GM23248 (cell line): Measurements from ENCODE around the gene RFT1. TPM values are rescaled to one million over a fixed set of nuclear protein-coding genes. Genes with fewer than 3 reads are reported as not detected.

Experiments used
- DNase-seq: peaks from one replicate; pipeline ENCODE4 v3.0.0-alpha.2; 2015
- H2AFZ ChIP-seq: fragments of 200-600 bp; sonication (generic); 2 replicates; pipeline ENCODE4 v1.6.1; 2016; ENCODE audit warnings: antibody characterized with exemption
- H3F3A ChIP-seq: fragments of 200-600 bp; sonication (generic); 2 replicates; pipeline ENCODE4 v1.6.1; 2016; ENCODE audit warnings: mild to moderate bottlenecking, antibody characterized with exemption, mixed run types; ENCODE audit not compliant: insufficient read depth
- H3K27ac ChIP-seq: fragments of 200-600 bp; sonication (generic); 2 replicates; pipeline ENCODE4 v1.5.1; 2016; ENCODE audit warnings: mild to moderate bottlenecking
- H3K27me3 ChIP-seq: fragments of 200-600 bp; sonication (generic); replicated peaks from 2 replicates; pipeline ENCODE4 v1.6.1; 2016; ENCODE audit warnings: mild to moderate bottlenecking; ENCODE audit not compliant: insufficient read depth
- H3K36me3 ChIP-seq: fragments of 200-600 bp; sonication (generic); 2 replicates; pipeline ENCODE4 v1.6.1; 2016; ENCODE audit warnings: low read depth, mild to moderate bottlenecking
- H3K4me1 ChIP-seq: fragments of 200-600 bp; sonication (generic); 2 replicates; pipeline ENCODE4 v1.6.1; 2016; ENCODE audit warnings: mild to moderate bottlenecking; ENCODE audit not compliant: insufficient read depth
- H3K4me2 ChIP-seq: fragments of 200-600 bp; sonication (generic); one replicate; pipeline ENCODE4 v1.6.1; 2016; ENCODE audit warnings: mild to moderate bottlenecking; ENCODE audit not compliant: unreplicated experiment
- H3K4me3 ChIP-seq: fragments of 200-600 bp; sonication (generic); 2 replicates; pipeline ENCODE4 v1.5.1; 2016; ENCODE audit warnings: mild to moderate bottlenecking
- H3K79me2 ChIP-seq: fragments of 200-600 bp; sonication (generic); 2 replicates; pipeline ENCODE4 v1.6.1; 2016; ENCODE audit warnings: mild to moderate bottlenecking; ENCODE audit not compliant: insufficient read depth
- H3K9ac ChIP-seq: fragments of 200-600 bp; sonication (generic); 2 replicates; pipeline ENCODE4 v1.6.1; 2016; ENCODE audit warnings: mild to moderate bottlenecking
- H3K9me2 ChIP-seq: fragments of 200-600 bp; sonication (generic); 2 replicates; pipeline ENCODE4 v1.6.1; 2016; ENCODE audit warnings: mixed run types, mild to moderate bottlenecking, moderate library complexity; ENCODE audit not compliant: insufficient read depth
- H3K9me3 ChIP-seq: fragments of 200-600 bp; sonication (generic); one replicate; pipeline ENCODE4 v1.6.1; 2017; ENCODE audit warnings: low read depth
- H4K20me1 ChIP-seq: fragments of 200-600 bp; sonication (generic); 2 replicates; pipeline ENCODE4 v1.6.0; 2016; ENCODE audit not compliant: insufficient read depth
- EZH2 ChIP-seq: fragments of 200-600 bp; sonication (generic); IDR thresholded peaks from 2 replicates; pipeline ENCODE4 v1.6.1; 2018; ENCODE audit warnings: antibody characterized with exemption, mild to moderate bottlenecking; ENCODE audit not compliant: insufficient read depth, poor library complexity, severe bottlenecking
- EZH2phosphoT487 ChIP-seq: fragments of 200-600 bp; sonication (generic); IDR thresholded peaks from 2 replicates; pipeline ENCODE4 v1.6.1; 2018; ENCODE audit warnings: antibody characterized with exemption, moderate library complexity, mild to moderate bottlenecking, low read depth; ENCODE audit not compliant: insufficient read depth
- WGBS, 2 experiments: methylation state at CpG; one replicate each; pipeline ENCODE4 v1.1.6; 2015 to 2017; ENCODE audit warnings: low lambda C conversion rate in 2 of 2, low coverage in 1 of 2; ENCODE audit errors: missing lambda C conversion rate in 2 of 2; 5-methylcytosine and 5-hydroxymethylcytosine counted together
- in situ Hi-C: fragments of 300-500 bp; cut with MboI; formaldehyde crosslinking; loops from 2 replicates; pipeline ENCODE4 v1.15.0; 2020
- polyA plus RNA-seq: library from polyadenylated mRNA; unstranded; fragments of >200 nt; fragmentation: Nextera tagmentation; extraction: Ambion mirVana; gene quantifications from 2 replicates; pipeline ENCODE4 v1.2.1, GENCODE V29; 2016
- total RNA-seq: library from RNA; depleted of rRNA; stranded (reverse); fragments of >200 nt; shearing (Covaris generic); gene quantifications from 2 replicates; pipeline ENCODE4 v1.2.3, GENCODE V29; 2014; rRNA removed

The RFT1 gene
- total and polyA plus RNA-seq, 2 experiments from 2014 or later: 35.0 to 35.7 TPM

- Histone ChIP-seq H2AFZ (no peak overlapping the region), H3K4me3 (no peak overlapping the region), H3K79me2 (0 out of 2 replicates have a peak, but pooled peaks cover 4% of the 10 kb centered on the region), H3K27ac (no peak overlapping the region), H3K4me2 (no peak overlapping the region), H3K36me3 (no peaks in the 10 kb centered on the region), H3K4me1 (peaks cover 12% of the 10 kb centered on the region), H3K9me3 (no peaks in the 10 kb centered on the region), H4K20me1 (0 out of 2 replicates have a peak, but pooled peaks cover 3% of the 10 kb centered on the region), H3F3A (peaks cover 8% of the 10 kb centered on the region), H3K9me2 (no peaks in the 10 kb centered on the region), H3K9ac (no peak overlapping the region), H3K27me3 (no peaks in the 10 kb centered on the region)
- no peak for DNase-seq
- 76 to 81% methylated on average over 5 of the region's 5 CpGs for WGBS, 2 experiments
- TF ChIP-seq EZH2 (no peak), EZH2phosphoT487 (no peak)
- in situ Hi-C loops: no loop called here
These were observed 91.4 kb downstream of the RFT1 start for GRCh38 chr3:53038679-53039375.

Other genes starting within 250 kb of the RFT1 start
- gene STIMATE, start 232.9 kb downstream of the RFT1 start, total RNA-seq: 10.3 and 11.5 TPM in 2 replicates
- gene STIMATE, start 232.9 kb downstream of the RFT1 start, polyA plus RNA-seq: 9.2 and 9.3 TPM in 2 replicates
- gene SFMBT1, start 84.4 kb downstream of the RFT1 start, total RNA-seq: 2.6 and 3.0 TPM in 2 replicates
- gene SFMBT1, start 84.4 kb downstream of the RFT1 start, polyA plus RNA-seq: 2.2 and 2.3 TPM in 2 replicates
- gene PRKCD, start 30.8 kb upstream of the RFT1 start, total RNA-seq: 1.8 and 2.5 TPM in 2 replicates
- 9.2 and 9.6 TPM in 2 replicates for gene PRKCD, start 30.8 kb upstream of the RFT1 start, polyA plus RNA-seq
- gene TKT, start 125.6 kb upstream of the RFT1 start, total RNA-seq: 239 and 256 TPM in 2 replicates
- gene TKT, start 125.6 kb upstream of the RFT1 start, polyA plus RNA-seq: 129 and 134 TPM in 2 replicates
- 10.6 and 13.1 TPM in 2 replicates for gene DCP1A, start 217.1 kb upstream of the RFT1 start, total RNA-seq
- 27.2 and 30.2 TPM in 2 replicates for gene DCP1A, start 217.1 kb upstream of the RFT1 start, polyA plus RNA-seq